Hepatocyte (in vitro differentiated cells): ENCODE data around the gene ANKRD39. TPM values are rescaled to one million over a fixed set of nuclear protein-coding genes. Genes with fewer than 3 reads are reported as not detected.

ENCODE experiments used
- DNase-seq: peaks from one replicate; pipeline ENCODE4 v3.0.0-alpha.2; 2016; ENCODE audit warnings: low spot score
- H2AFZ ChIP-seq: fragments of 200-600 bp; sonication (generic); 2 replicates; pipeline ENCODE4 v1.6.0; 2016; ENCODE audit warnings: antibody characterized with exemption, mild to moderate bottlenecking
- H3K27ac ChIP-seq: fragments of 200-600 bp; sonication (generic); 2 replicates; pipeline ENCODE4 v1.5.1; 2016; ENCODE audit warnings: mild to moderate bottlenecking
- H3K27me3 ChIP-seq: fragments of 200-600 bp; sonication (generic); 2 replicates; pipeline ENCODE4 v1.6.1; 2016
- H3K36me3 ChIP-seq: fragments of 200-600 bp; sonication (generic); replicated peaks from 2 replicates; pipeline ENCODE4 v1.5.1; 2016; ENCODE audit warnings: low read depth; ENCODE audit not compliant: insufficient read depth
- H3K4me1 ChIP-seq: fragments of 200-600 bp; sonication (generic); 2 replicates; pipeline ENCODE4 v1.5.1; 2016; ENCODE audit warnings: mild to moderate bottlenecking, moderate library complexity; ENCODE audit not compliant: insufficient read depth
- H3K4me2 ChIP-seq: fragments of 200-600 bp; sonication (generic); 2 replicates; pipeline ENCODE4 v1.6.0; 2016
- H3K4me3 ChIP-seq: fragments of 200-600 bp; sonication (generic); 2 replicates; pipeline ENCODE4 v1.5.1; 2016; ENCODE audit warnings: mild to moderate bottlenecking
- H3K79me2 ChIP-seq: fragments of 200-600 bp; sonication (generic); 2 replicates; pipeline ENCODE4 v1.6.0; 2017; ENCODE audit warnings: mild to moderate bottlenecking
- H3K9me2 ChIP-seq: fragments of 200-600 bp; sonication (generic); replicated peaks from 2 replicates; pipeline ENCODE4 v1.6.0; 2017; ENCODE audit warnings: mild to moderate bottlenecking; ENCODE audit not compliant: insufficient read depth
- H3K9me3 ChIP-seq: fragments of 200-600 bp; sonication (generic); 2 replicates; pipeline ENCODE4 v1.5.1; 2016; ENCODE audit warnings: low read depth, mild to moderate bottlenecking
- H4K20me1 ChIP-seq: fragments of 200-600 bp; sonication (generic); 2 replicates; pipeline ENCODE4 v1.6.0; 2016; ENCODE audit warnings: mild to moderate bottlenecking; ENCODE audit not compliant: insufficient read depth, poor library complexity, severe bottlenecking
- CTCF ChIP-seq: fragments of 200-600 bp; sonication (generic); IDR thresholded peaks from 2 replicates; pipeline ENCODE4 v1.5.1; 2016; ENCODE audit warnings: antibody characterized with exemption, mild to moderate bottlenecking; ENCODE audit not compliant: poor library complexity
- EZH2 ChIP-seq: fragments of 200-600 bp; sonication (generic); IDR thresholded peaks from 2 replicates; pipeline ENCODE4 v1.6.1; 2016; ENCODE audit warnings: antibody characterized with exemption, mild to moderate bottlenecking, borderline replicate concordance
- EZH2phosphoT487 ChIP-seq: fragments of 200-600 bp; sonication (generic); IDR thresholded peaks from one replicate; pipeline ENCODE4 v1.6.1; 2018; ENCODE audit warnings: antibody characterized with exemption, mild to moderate bottlenecking, low read depth, moderate library complexity; ENCODE audit not compliant: unreplicated experiment, severe bottlenecking
- WGBS: methylation state at CpG from one replicate; pipeline ENCODE4 v1.1.6; 2016; ENCODE audit warnings: low lambda C conversion rate; ENCODE audit errors: missing lambda C conversion rate; 5-methylcytosine and 5-hydroxymethylcytosine counted together
- polyA plus RNA-seq: library from polyadenylated mRNA; unstranded; fragments of >200 nt; fragmentation: Nextera tagmentation; extraction: Ambion mirVana; gene quantifications from 2 replicates; pipeline ENCODE4 v1.2.1, GENCODE V29; 2016
- total RNA-seq: library from RNA; depleted of rRNA; stranded (reverse); fragments of >200 nt; gene quantifications from 2 replicates; pipeline ENCODE4 v1.2.3, GENCODE V29; 2014

Gene ANKRD39
- total and polyA plus RNA-seq, 2 experiments from 2014 or later: 13.6 to 25.6 TPM

GRCh38 chr2:96903318-96903717 is 45.5 kb upstream of the ANKRD39 start:
- H3K4me1 ChIP-seq: peaks cover 24% of the 10 kb centered on the region
- no peaks in the 10 kb centered on the region for H3K36me3 ChIP-seq
- WGBS: 82% methylated on average over 6 of the region's 7 CpGs
- H3K4me3 ChIP-seq: no peak overlapping the region
- H2AFZ ChIP-seq: no peak overlapping the region
- TF ChIP-seq EZH2phosphoT487 (no peak), EZH2 (no peak), CTCF (no peak)
- H3K79me2 ChIP-seq: no peaks in the 10 kb centered on the region
- no peak for DNase-seq
- no peak overlapping the region for H3K27ac ChIP-seq
- no peaks in the 10 kb centered on the region for H3K9me3 ChIP-seq
- H4K20me1 ChIP-seq: no peaks in the 10 kb centered on the region
- H3K9me2 ChIP-seq: no peaks in the 10 kb centered on the region
- no peaks in the 10 kb centered on the region for H3K27me3 ChIP-seq
- H3K4me2 ChIP-seq: no peak overlapping the region

GRCh38 chr2:96900237-96900636 is 42.4 kb upstream of the ANKRD39 start:
- TF ChIP-seq CTCF (no peak), EZH2phosphoT487 (no peak), EZH2 (no peak)
- H3K9me2 ChIP-seq: no peaks in the 10 kb centered on the region

GRCh38 chr2:96899413-96899741 is 41.6 kb upstream of the ANKRD39 start:
- Histone ChIP-seq H3K4me2 (no peak overlapping the region), H3K9me2 (no peaks in the 10 kb centered on the region), H3K9me3 (no peaks in the 10 kb centered on the region), H4K20me1 (no peaks in the 10 kb centered on the region), H3K4me3 (no peak overlapping the region), H2AFZ (no peak overlapping the region), H3K27ac (no peak overlapping the region), H3K36me3 (no peaks in the 10 kb centered on the region), H3K27me3 (no peaks in the 10 kb centered on the region), H3K79me2 (no peaks in the 10 kb centered on the region), H3K4me1 (peaks cover 22% of the 10 kb centered on the region)
- DNase-seq: no peak
- no peak for TF ChIP-seq EZH2phosphoT487
- TF ChIP-seq EZH2: no peak
- no peak for TF ChIP-seq CTCF
- 91% methylated on average over 4 of the region's 4 CpGs for WGBS

More at GRCh38 chr2:96900237-96900636, 42.4 kb upstream of the ANKRD39 start:
- Histone ChIP-seq H4K20me1 (no peaks in the 10 kb centered on the region), H3K4me2 (no peak overlapping the region), H2AFZ (no peak overlapping the region), H3K9me3 (no peaks in the 10 kb centered on the region), H3K36me3 (no peaks in the 10 kb centered on the region), H3K79me2 (no peaks in the 10 kb centered on the region), H3K4me1 (peaks cover 18% of the 10 kb centered on the region), H3K27ac (no peak overlapping the region), H3K27me3 (no peaks in the 10 kb centered on the region), H3K4me3 (no peak overlapping the region)
- DNase-seq: no peak
- WGBS: 92% methylated on average over 10 of the region's 10 CpGs
